HFF-Myc (cell line): ENCODE measurements around the gene TNIK.

Source experiments
- DNase-seq: peaks from one replicate; pipeline ENCODE4 v3.0.0-alpha.2; 2011; ENCODE audit warnings: low read depth; ENCODE audit errors: extremely low read depth
- H3K4me3 ChIP-seq: replicated peaks from 2 replicates; pipeline ENCODE4 v1.5.1; 2011; ENCODE audit warnings: low read depth, mild to moderate bottlenecking, control low read depth, low read length
- CTCF ChIP-seq: IDR thresholded peaks from 2 replicates; pipeline ENCODE4 v1.5.1; 2012; ENCODE audit warnings: mild to moderate bottlenecking, low read depth, low read length, control low read depth; ENCODE audit errors: missing control alignments

TNIK gene

GRCh38 chr3:171441381-171441780, 18.8 kb downstream of the TNIK start:
- TF ChIP-seq CTCF = no peak
- DNase-seq = no peak

GRCh38 chr3:171439996-171440395, 20.2 kb downstream of the TNIK start:
- no peak overlapping the region for H3K4me3 ChIP-seq
- no peak for DNase-seq
- no peak for TF ChIP-seq CTCF

More at GRCh38 chr3:171441381-171441780, 18.8 kb downstream of the TNIK start:
- no peak overlapping the region for H3K4me3 ChIP-seq

GRCh38 chr3:171437115-171437756, 23.0 kb downstream of the TNIK start:
- DNase-seq = no peak
- no peak for TF ChIP-seq CTCF
- no peak overlapping the region for H3K4me3 ChIP-seq

GRCh38 chr3:171436380-171436779, 23.8 kb downstream of the TNIK start:
- H3K4me3 ChIP-seq = no peak overlapping the region
- DNase-seq = no peak
- TF ChIP-seq CTCF = no peak

- no peak for TF ChIP-seq CTCF
- DNase-seq = no peak
Measured at GRCh38 chr3:171435757-171436156, 24.4 kb downstream of the TNIK start.

GRCh38 chr3:171435143-171435542, 25.1 kb downstream of the TNIK start:
- no peak for TF ChIP-seq CTCF
- no peak for DNase-seq
- H3K4me3 ChIP-seq = no peak overlapping the region

More at GRCh38 chr3:171435757-171436156, 24.4 kb downstream of the TNIK start:
- no peak overlapping the region for H3K4me3 ChIP-seq

GRCh38 chr3:171432548-171432947, 27.7 kb downstream of the TNIK start:
- no peak overlapping the region for H3K4me3 ChIP-seq
- no peak for TF ChIP-seq CTCF
- no peak for DNase-seq
